Measurements from ENCODE around the gene FAM229A. TPM values are rescaled to one million over a fixed set of nuclear protein-coding genes. Genes with fewer than 3 reads are reported as not detected.

The FAM229A gene
- total RNA-seq, 1 donor = 2.5 TPM

- no peaks in the 10 kb centered on the region for H3K79me2 ChIP-seq (ENCODE audit: insufficient read depth, low read length)
- H3K27me3 ChIP-seq (ENCODE audit: insufficient read depth, low read length) = no peaks in the 10 kb centered on the region
- H3K9me3 ChIP-seq (ENCODE audit: low read depth, low read length) = no peaks in the 10 kb centered on the region
- H3K4me3 ChIP-seq (ENCODE audit: insufficient read depth, low read length) = no peak overlapping the region
- H3K4me1 ChIP-seq (ENCODE audit: insufficient read depth, low read length) = no peaks in the 10 kb centered on the region
- H4K20me1 ChIP-seq (ENCODE audit: insufficient read depth, low read length) = no peaks in the 10 kb centered on the region
- H3K4me2 ChIP-seq (ENCODE audit: insufficient read depth, low read length) = no peak overlapping the region
- H3K36me3 ChIP-seq (ENCODE audit: insufficient read depth, low read length) = peaks cover 31% of the 10 kb centered on the region
- H2AFZ ChIP-seq (ENCODE audit: low read length) = no peak overlapping the region
- TF ChIP-seq CTCF (IDR thresholded peaks at IDR 0.05; ENCODE audit: extremely low read depth, low read depth, low read length) = no peak
- no peak for DNase-seq (ENCODE audit: insufficient read length, low spot score, missing footprints)
- no peak overlapping the region for H3K27ac ChIP-seq (ENCODE audit: low read depth, low read length)
Observed at GRCh38 chr1:32327204-32327603, 35.1 kb downstream of the FAM229A start.

- Histone ChIP-seq H4K20me1 (ENCODE audit: insufficient read depth, low read length) (no peaks in the 10 kb centered on the region), H3K27ac (ENCODE audit: low read depth, low read length) (no peak overlapping the region), H3K4me3 (ENCODE audit: insufficient read depth, low read length) (no peak overlapping the region), H3K4me2 (ENCODE audit: insufficient read depth, low read length) (no peak overlapping the region), H3K27me3 (ENCODE audit: insufficient read depth, low read length) (no peaks in the 10 kb centered on the region), H3K4me1 (ENCODE audit: insufficient read depth, low read length) (peaks cover 4% of the 10 kb centered on the region), H3K36me3 (ENCODE audit: insufficient read depth, low read length) (peaks cover 4% of the 10 kb centered on the region), H2AFZ (ENCODE audit: low read length) (peak overlapping the region; percentile 49), H3K9me3 (ENCODE audit: low read depth, low read length) (no peaks in the 10 kb centered on the region), H3K79me2 (ENCODE audit: insufficient read depth, low read length) (no peaks in the 10 kb centered on the region)
- DNase-seq (ENCODE audit: insufficient read length, low spot score, missing footprints) = no peak
- no peak for TF ChIP-seq CTCF (IDR thresholded peaks at IDR 0.05; ENCODE audit: extremely low read depth, low read depth, low read length)
Observed at GRCh38 chr1:32321712-32322291, 40.5 kb downstream of the FAM229A start.

- H3K27ac ChIP-seq (ENCODE audit: low read depth, low read length) = no peak overlapping the region
- peaks cover 5% of the 10 kb centered on the region for H3K36me3 ChIP-seq (ENCODE audit: insufficient read depth, low read length)
- peaks cover 4% of the 10 kb centered on the region for H3K4me1 ChIP-seq (ENCODE audit: insufficient read depth, low read length)
- H4K20me1 ChIP-seq (ENCODE audit: insufficient read depth, low read length) = peaks cover 4% of the 10 kb centered on the region
- peaks cover 12% of the 10 kb centered on the region for H3K79me2 ChIP-seq (ENCODE audit: insufficient read depth, low read length)
- H2AFZ ChIP-seq (ENCODE audit: low read length) = no peak overlapping the region
- no peak overlapping the region for H3K4me3 ChIP-seq (ENCODE audit: insufficient read depth, low read length)
- no peaks in the 10 kb centered on the region for H3K9me3 ChIP-seq (ENCODE audit: low read depth, low read length)
- TF ChIP-seq CTCF (IDR thresholded peaks at IDR 0.05; ENCODE audit: extremely low read depth, low read depth, low read length) = no peak
- no peaks in the 10 kb centered on the region for H3K27me3 ChIP-seq (ENCODE audit: insufficient read depth, low read length)
- H3K4me2 ChIP-seq (ENCODE audit: insufficient read depth, low read length) = no peak overlapping the region
- DNase-seq (ENCODE audit: insufficient read length, low spot score, missing footprints) = no peak
Observed at GRCh38 chr1:32318127-32318869, 44.0 kb downstream of the FAM229A start.

- peaks cover 4% of the 10 kb centered on the region for H4K20me1 ChIP-seq (ENCODE audit: insufficient read depth, low read length)
- no peak overlapping the region for H3K4me3 ChIP-seq (ENCODE audit: insufficient read depth, low read length)
- H3K4me1 ChIP-seq (ENCODE audit: insufficient read depth, low read length) = peaks cover 2% of the 10 kb centered on the region
- no peak overlapping the region for H3K27ac ChIP-seq (ENCODE audit: low read depth, low read length)
- H3K27me3 ChIP-seq (ENCODE audit: insufficient read depth, low read length) = no peaks in the 10 kb centered on the region
- TF ChIP-seq CTCF (IDR thresholded peaks at IDR 0.05; ENCODE audit: extremely low read depth, low read depth, low read length) = no peak
- no peak for DNase-seq (ENCODE audit: insufficient read length, low spot score, missing footprints)
- peaks cover 16% of the 10 kb centered on the region for H3K79me2 ChIP-seq (ENCODE audit: insufficient read depth, low read length)
- no peak overlapping the region for H2AFZ ChIP-seq (ENCODE audit: low read length)
- H3K36me3 ChIP-seq (ENCODE audit: insufficient read depth, low read length) = peaks cover 5% of the 10 kb centered on the region
- H3K4me2 ChIP-seq (ENCODE audit: insufficient read depth, low read length) = no peak overlapping the region
- no peaks in the 10 kb centered on the region for H3K9me3 ChIP-seq (ENCODE audit: low read depth, low read length)
Observed at GRCh38 chr1:32316903-32317277, 45.4 kb downstream of the FAM229A start.

Data from osteoblast (primary cell).